ENCODE measurements around the gene SSU72.
"Not testable (repeated sequence)": the region's sequence is repeated elsewhere in the genome, so short reads cannot be mapped to it uniquely, and the experiment has no call there.

The SSU72 gene

DNA sequence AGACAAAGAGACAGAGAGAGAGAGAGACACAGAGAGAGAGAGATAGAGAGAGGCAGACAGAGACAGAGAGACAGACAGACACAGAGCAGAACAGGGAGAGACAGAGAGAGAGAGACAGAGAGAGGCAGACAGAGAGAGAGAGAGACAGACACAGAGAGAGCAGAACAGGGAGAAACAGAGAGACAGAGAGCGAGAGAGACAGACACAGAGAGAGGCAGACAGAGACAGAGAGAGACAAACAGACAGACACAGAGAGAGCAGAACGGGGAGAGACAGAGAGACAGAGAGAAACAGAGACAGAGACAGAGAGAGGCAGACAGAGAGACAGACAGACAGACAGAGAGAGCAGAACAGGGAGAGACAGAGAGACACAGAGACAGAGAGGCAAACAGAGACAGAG lies 20.7 kb upstream of the SSU72 start:
- DNase-seq (ENCODE audit: low spot score), result not testable (repeated sequence)

GRCh38 chr1:1594602-1595260 lies 20.1 kb upstream of the SSU72 start:
- DNase-seq (ENCODE audit: low spot score), result no peak

- DNase-seq (ENCODE audit: low spot score), result no peak
Observed at GRCh38 chr1:1593834-1594601, 19.4 kb upstream of the SSU72 start.

DNA sequence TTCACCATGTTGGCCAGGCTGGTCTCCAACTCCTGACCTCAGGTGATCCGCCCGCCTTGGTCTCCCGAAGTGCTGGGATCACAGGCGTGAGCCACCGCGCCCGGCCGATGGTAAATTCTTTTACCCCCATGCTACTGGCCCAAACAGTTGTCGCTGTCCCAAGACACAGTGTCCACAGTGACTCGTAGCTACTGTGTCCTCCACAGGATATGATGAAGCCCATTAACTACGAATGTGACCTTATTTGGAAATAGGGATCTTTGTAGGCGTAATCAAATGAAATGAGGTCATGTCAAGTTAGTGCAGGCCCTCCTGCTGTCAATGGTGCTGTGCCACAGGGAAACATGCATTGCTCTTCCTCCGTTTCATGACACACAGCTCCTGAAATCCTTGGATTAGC lies 16.8 kb upstream of the SSU72 start:
- DNase-seq (ENCODE audit: low spot score), result no peak

- DNase-seq (ENCODE audit: low spot score), result no peak
Observed at GRCh38 chr1:1583347-1584010, 8.8 kb upstream of the SSU72 start.

GRCh38 chr1:1582585-1583346 lies 8.1 kb upstream of the SSU72 start:
- DNase-seq (ENCODE audit: low spot score), result no peak

- DNase-seq (ENCODE audit: low spot score), result no peak
Observed at GRCh38 chr1:1578371-1578940, 3.8 kb upstream of the SSU72 start.

- DNase-seq (ENCODE audit: low spot score), result no peak
Observed at GRCh38 chr1:1577367-1578011, 2.8 kb upstream of the SSU72 start.

GRCh38 chr1:1573843-1574720 lies 581 bp downstream of the SSU72 start:
- peak; percentile 91 for DNase-seq (ENCODE audit: low spot score)

GRCh38 chr1:1569341-1569740 lies 5.3 kb downstream of the SSU72 start:
- no peak for DNase-seq (ENCODE audit: low spot score)

GRCh38 chr1:1567891-1568291 lies 6.8 kb downstream of the SSU72 start:
- DNase-seq (ENCODE audit: low spot score), result no peak

- DNase-seq (ENCODE audit: low spot score), result no peak
Observed at GRCh38 chr1:1567152-1567875, 7.3 kb downstream of the SSU72 start.

DNA sequence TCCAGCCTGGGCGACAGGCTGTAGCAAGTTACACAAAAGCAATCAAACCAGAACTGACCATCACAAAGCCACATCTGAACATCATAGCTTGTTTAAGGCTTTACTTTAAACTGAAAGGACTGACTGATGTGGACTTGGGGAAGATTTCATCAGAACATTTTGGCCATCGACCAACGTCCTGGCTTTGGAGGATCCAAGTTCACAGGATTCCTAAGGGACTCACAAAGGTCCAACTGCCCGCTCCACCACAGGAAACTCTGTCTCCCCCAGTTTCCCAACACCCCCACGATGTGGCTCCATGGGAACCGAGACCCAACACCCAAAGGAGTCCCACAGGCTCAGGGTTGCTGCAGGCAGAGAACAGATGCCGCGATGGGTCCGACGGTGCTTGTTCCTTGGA lies 9.3 kb downstream of the SSU72 start:
- DNase-seq (ENCODE audit: low spot score), result no peak

- DNase-seq (ENCODE audit: low spot score), result no peak
Observed at GRCh38 chr1:1564268-1564667, 10.4 kb downstream of the SSU72 start.

DNA sequence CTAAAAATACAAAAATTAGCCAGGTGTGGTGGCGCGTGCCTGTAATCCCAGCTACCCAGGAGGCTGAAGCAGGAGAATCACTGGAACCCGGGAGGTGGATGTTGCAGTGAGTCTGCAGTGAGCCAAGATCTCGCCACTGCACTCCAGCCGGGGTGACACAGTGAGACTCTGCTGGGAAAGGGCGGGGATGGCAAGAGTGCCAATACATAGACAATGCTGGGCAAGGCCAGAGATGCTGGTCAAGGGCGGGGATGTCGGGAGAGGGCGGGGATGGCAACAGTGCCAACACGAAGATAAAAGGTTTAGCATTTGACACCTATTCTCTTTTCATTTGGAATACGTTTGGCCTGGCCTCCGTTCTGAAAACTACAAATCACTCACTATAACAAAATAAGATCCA lies 11.0 kb downstream of the SSU72 start:
- no peak for DNase-seq (ENCODE audit: low spot score)

DNA sequence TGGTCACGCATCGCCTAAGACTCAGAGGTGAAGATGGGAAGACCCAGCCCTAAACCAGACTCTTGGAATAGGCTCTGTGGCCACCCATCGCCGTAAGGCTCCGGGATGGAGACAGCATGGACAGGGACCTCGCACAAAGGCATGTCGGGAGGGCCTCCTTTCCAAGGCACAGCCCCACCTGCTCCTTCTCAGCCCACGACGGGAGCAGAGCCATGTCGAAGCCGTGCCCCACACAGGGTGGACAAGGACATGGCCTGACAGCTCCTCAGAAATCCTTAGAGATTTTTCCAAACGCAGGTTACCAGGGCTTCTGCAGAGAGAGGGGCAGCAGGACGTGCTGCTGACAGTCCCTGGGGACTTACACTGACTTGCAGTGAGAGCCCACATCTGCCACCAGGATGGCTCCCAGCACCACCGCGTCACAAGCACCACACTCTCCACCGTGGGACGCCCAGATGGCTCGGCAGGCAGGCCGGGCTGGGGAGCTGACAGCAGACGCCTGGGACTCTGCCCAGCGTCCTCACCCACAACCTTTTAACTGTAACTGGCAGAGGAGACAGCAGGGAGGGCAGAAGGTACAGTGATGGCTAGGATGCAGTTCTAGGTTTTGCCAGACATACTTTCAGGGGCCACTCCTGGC lies 12.0 kb downstream of the SSU72 start:
- no peak for DNase-seq (ENCODE audit: low spot score)

DNA sequence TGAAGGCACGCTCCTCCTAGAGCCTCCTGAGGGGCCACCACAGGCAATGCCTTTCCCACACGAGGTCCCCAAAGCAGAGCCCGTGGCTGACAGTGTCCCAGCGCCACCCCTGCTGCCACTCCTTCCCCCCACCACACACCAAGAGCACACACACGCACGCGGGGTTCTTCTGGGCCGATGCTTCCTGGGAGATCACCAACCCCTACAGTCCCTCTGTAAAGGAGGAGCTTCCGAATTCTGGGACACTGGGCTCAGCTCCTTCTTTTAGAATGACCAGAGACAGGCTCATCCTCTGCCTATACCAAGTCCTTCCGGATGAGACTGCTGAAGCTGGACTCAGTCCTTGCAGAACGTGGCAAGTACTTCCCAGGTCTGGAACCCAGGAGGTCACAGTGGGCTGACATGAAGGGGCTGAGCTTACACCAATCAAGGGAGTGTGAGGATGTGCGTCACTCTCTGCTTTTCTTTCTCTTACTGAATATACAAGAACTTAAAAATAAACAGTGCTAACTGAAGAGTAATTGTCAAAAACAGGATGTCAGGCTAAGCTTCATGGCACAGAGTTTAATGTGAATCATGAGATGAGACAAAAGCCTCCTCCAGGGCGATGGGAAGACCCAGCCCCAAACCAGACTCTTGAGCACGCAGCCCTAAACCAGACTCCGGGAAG lies 12.7 kb downstream of the SSU72 start:
- DNase-seq (ENCODE audit: low spot score), result no peak

DNA sequence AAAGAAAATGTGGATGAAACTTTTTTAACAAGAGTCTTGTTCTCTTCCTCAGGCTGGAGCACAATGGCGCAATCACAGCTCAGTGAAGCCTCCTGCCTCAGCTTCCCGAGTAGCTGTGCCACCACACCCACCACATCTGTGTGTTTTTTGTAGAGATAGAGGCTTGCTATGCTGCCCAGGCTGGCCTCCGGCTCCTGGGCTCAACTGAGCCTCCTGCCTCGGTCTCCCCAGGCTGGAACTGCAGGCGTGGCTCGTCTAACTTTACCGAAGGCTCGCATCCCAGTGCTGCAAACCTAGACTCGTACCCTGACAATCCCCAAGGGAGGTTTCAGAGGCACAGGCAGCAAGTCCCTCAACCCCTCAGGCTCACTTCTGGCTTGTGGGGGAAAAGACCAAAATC lies 14.5 kb downstream of the SSU72 start:
- no peak for DNase-seq (ENCODE audit: low spot score)

- no peak for DNase-seq (ENCODE audit: low spot score)
Observed at GRCh38 chr1:1559066-1559465, 15.6 kb downstream of the SSU72 start.
